Mammary epithelial cell (primary cell): ENCODE measurements around the gene INTS3.

Experiments
- CTCF ChIP-seq, 2 donors: IDR thresholded peaks in 1 of 2; conservative IDR thresholded peaks in 1 of 2; 2 replicates each; pipeline ENCODE4 v1.5.1; 2011 to 2012; ENCODE audit warnings: inconsistent platforms in 2 of 2, low read length in 2 of 2, mild to moderate bottlenecking in 2 of 2, control low read depth in 1 of 2, low read depth in 1 of 2; ENCODE audit not compliant: insufficient read depth in 1 of 2; ENCODE audit errors: extremely low read depth in 1 of 2
- EZH2 ChIP-seq: IDR thresholded peaks from 2 replicates; pipeline ENCODE4 v1.6.1; 2012; ENCODE audit warnings: low read length, inconsistent platforms, borderline replicate concordance

DNA sequence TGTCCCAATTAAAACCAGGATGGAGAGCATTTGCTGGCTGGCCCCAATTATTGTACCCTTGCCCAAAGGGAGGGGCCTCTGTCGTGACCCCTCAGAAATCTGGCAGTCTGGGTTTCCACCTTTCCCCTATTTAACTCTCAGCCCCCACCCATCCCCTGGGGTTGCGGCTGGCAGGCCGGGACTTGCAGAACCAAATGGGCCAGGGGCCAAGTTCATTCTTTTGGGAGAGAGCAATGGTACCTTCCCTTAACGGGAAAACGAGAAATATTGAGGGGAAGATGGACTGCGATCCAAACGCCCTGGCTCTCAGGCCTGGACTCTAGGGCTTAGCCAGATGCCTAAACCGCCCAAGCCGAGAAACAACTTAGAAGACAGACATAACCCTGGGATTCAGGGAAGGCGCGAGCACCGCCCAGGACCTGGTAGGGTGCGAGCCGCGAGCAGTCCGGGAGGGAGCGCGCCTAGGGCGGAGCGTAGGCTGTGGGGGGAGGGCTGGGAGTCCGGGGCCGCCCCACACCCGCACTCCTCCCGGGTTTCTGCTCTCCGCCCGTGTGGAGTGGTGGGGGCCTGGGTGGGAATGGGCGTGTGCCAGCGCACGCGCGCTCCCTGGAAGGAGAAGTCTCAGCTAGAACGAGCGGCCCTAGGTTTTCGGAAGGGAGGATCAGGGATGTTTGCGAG, 47.1 kb downstream of the INTS3 start, which contains the start of gene SLC27A3:
- TF ChIP-seq CTCF (conservative IDR thresholded peaks at IDR 0.05 in 1 of 2, IDR thresholded peaks at IDR 0.05 in 1 of 2; ENCODE audit: extremely low read depth in 1 of 2, insufficient read depth in 1 of 2, low read depth in 1 of 2, low read length in 2 of 2) (no peak), EZH2 (no peak)
